GM21528 (cell line): ENCODE data around the gene CYP27A1.

Experiments
- ATAC-seq: cut with Tn5 transposase; IDR thresholded peaks from one replicate; pipeline ENCODE4 v1.9.1; 2021; ENCODE audit warnings: mild to moderate bottlenecking, moderate library complexity; ENCODE audit not compliant: unreplicated experiment, low FRiP score

Gene CYP27A1

DNA sequence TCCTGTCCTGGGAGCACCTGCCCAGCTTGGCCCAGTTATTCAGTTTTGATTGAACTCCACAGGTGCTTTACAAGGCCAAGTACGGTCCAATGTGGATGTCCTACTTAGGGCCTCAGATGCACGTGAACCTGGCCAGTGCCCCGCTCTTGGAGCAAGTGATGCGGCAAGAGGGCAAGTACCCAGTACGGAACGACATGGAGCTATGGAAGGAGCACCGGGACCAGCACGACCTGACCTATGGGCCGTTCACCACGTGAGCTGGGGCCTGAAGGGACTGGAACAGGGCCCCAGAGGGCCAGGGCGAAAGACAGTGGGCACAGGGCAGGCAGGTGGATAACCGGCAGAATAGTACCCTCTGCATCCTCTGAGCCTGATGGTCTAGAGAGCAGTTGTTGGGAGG is 27.6 kb downstream of the CYP27A1 start:
- no peak for ATAC-seq

DNA sequence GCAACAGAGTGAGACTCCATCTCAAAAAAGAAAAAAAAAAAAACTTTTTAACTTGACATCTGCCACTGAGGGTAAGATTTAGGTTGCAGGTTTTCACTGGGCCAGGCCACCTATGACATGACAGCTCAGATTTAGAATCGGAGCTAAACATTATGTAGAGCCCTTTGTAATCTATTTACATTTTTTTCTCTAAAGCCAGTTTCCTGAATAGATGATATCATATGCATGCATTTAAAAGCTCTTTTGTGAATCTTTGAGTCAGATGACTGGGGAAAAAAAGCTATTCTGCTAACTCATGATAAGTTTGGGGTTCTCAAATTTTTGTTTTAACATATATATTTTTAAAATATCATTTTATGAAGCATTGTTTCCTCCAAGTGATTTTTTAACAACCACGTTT is 28.3 kb downstream of the CYP27A1 start:
- ATAC-seq: no peak

GRCh38 chr2:218811382-218811781 is 29.4 kb downstream of the CYP27A1 start:
- ATAC-seq: no peak

DNA sequence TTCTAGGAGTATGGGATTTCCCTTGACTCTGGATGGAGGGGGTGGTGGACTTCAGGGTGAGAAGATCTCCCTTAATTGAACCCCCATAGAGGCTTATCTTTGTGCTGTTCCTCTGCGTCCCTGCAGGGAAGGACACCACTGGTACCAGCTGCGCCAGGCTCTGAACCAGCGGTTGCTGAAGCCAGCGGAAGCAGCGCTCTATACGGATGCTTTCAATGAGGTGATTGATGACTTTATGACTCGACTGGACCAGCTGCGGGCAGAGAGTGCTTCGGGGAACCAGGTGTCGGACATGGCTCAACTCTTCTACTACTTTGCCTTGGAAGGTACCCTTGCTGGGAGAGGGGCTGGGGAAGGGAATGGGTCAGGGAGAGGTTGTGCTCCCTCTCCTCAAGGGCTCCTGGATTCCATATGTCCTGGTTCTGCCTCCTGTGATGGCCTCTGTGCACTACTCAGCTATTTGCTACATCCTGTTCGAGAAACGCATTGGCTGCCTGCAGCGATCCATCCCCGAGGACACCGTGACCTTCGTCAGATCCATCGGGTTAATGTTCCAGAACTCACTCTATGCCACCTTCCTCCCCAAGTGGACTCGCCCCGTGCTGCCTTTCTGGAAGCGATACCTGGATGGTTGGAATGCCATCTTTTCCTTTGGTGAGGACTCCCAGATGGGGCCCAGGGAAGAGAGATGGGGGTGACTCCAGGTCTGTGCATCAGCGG is 30.3 kb downstream of the CYP27A1 start:
- ATAC-seq: no peak

- no peak for ATAC-seq
Observed at GRCh38 chr2:218812861-218813260, 30.9 kb downstream of the CYP27A1 start.

- ATAC-seq: no peak
Observed at GRCh38 chr2:218813771-218814460, 32.0 kb downstream of the CYP27A1 start.

GRCh38 chr2:218814540-218815243 is 32.7 kb downstream of the CYP27A1 start:
- no peak for ATAC-seq

GRCh38 chr2:218815244-218815637 is 33.3 kb downstream of the CYP27A1 start:
- no peak for ATAC-seq

DNA sequence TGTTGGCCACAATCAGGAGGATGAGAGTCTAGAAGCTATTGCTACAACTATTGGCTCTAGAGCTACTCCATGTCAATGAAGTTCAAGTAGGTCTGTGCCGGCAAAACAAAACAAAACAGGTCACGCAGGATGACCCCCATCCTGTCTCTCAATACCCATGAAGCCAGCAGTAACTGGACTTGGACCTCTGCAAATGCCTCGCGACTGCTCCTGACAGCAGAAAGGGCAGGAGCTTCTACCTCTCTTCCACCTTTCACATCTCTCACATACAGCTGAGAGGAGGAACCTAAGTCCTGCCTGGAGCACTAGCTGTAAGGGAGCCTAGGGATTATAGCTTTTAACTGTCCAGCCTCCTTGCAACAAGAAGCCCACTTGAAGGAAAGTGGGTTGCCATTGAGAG is 33.7 kb downstream of the CYP27A1 start:
- no peak for ATAC-seq

DNA sequence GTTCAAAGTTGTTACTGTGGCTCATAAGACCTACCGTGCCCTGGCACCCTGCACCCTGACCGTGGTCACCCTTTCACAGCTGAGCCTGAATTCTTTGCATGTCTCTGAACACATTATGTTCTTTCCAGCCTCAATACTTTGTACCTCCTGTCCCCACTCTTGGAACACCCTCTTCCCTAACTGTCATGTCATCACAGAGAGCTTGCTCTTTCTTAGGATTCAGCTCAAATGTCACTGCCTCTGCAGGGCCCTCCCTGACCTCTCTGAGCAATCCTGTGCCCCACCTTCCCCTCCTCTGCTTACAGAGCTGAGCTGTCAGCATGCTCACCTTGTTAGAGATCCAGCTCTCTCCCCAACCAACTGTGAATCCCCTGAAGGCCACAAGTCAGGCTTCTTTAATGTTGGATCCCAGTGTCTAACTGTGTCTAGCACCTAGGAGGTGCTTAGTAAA is 34.6 kb downstream of the CYP27A1 start:
- no peak for ATAC-seq

DNA sequence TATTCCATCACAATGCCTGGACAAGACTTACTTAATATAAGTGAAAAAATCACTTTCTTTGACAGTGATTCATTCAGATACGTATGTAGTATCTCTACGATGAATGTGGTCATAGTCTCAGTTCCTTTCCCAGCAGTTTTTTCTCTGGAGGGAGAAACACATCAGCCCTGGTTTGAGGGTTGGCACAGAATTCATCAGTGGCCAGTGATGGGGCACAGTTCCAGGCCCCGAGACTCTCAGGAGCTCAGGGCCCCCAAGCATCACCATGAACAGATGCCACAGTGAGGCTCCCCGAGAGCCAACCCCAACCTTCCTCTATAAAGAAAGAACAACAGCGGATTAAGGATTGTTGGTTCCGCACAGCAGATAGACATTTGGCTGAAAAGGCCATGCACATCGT is 37.1 kb downstream of the CYP27A1 start:
- ATAC-seq: no peak

GRCh38 chr2:218820746-218821369 is 38.9 kb downstream of the CYP27A1 start:
- no peak for ATAC-seq

GRCh38 chr2:218821605-218822211 is 39.8 kb downstream of the CYP27A1 start:
- ATAC-seq: no peak

GRCh38 chr2:218822622-218823021 is 40.7 kb downstream of the CYP27A1 start:
- ATAC-seq: no peak

- no peak for ATAC-seq
Observed at GRCh38 chr2:218823196-218823855, 41.4 kb downstream of the CYP27A1 start.

- no peak for ATAC-seq
Observed at GRCh38 chr2:218824004-218824403, 42.1 kb downstream of the CYP27A1 start.

- ATAC-seq: no peak
Observed at GRCh38 chr2:218826791-218827190, 44.8 kb downstream of the CYP27A1 start.

GRCh38 chr2:218827701-218828476 is 45.9 kb downstream of the CYP27A1 start:
- no peak for ATAC-seq

DNA sequence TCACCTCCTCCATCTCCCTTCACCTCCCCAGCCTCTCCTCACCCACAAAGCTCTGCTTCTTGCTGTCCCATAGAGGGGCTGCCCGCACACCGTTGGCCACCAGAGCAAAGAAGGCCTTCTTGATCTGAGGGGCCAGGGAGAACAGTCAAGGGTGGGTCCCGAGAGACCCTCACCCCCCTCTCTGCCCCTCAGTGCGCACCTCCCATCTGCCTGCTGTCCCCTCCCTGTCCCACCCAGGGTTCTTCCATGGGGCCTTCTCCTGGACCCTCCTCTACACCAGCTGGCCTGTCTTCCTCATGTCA is 46.5 kb downstream of the CYP27A1 start:
- no peak for ATAC-seq
